ENCODE data around the gene ERBB4. TPM values are rescaled to one million over a fixed set of nuclear protein-coding genes. Genes with fewer than 3 reads are reported as not detected.

ERBB4 gene
- total RNA-seq, 1 donor from 2014 or later = 0.36 TPM

GRCh38 chr2:212034841-212035585, 503.6 kb downstream of the ERBB4 start:
- no peak overlapping the region for H3K4me3 Mint-ChIP-seq (ENCODE audit: unreplicated experiment)
- no peak for TF ChIP-seq CTCF (IDR thresholded peaks at IDR 0.05; ENCODE audit: unreplicated experiment)
- no peaks in the 10 kb centered on the region for H3K4me1 Mint-ChIP-seq (ENCODE audit: unreplicated experiment)
- H3K36me3 Mint-ChIP-seq (ENCODE audit: low read depth, unreplicated experiment) = no peaks in the 10 kb centered on the region
- no peak for DNase-seq (ENCODE audit: low spot score)
- H3K27me3 Mint-ChIP-seq (ENCODE audit: unreplicated experiment) = no peaks in the 10 kb centered on the region
- H3K27ac Mint-ChIP-seq (ENCODE audit: unreplicated experiment) = no peak overlapping the region
- H3K9me3 Mint-ChIP-seq (ENCODE audit: unreplicated experiment) = no peaks in the 10 kb centered on the region

GRCh38 chr2:212033888-212034287, 504.7 kb downstream of the ERBB4 start:
- no peak for TF ChIP-seq CTCF (IDR thresholded peaks at IDR 0.05; ENCODE audit: unreplicated experiment)
- no peak overlapping the region for H3K27ac Mint-ChIP-seq (ENCODE audit: unreplicated experiment)
- H3K4me3 Mint-ChIP-seq (ENCODE audit: unreplicated experiment) = no peak overlapping the region
- DNase-seq (ENCODE audit: low spot score) = no peak
- no peaks in the 10 kb centered on the region for H3K27me3 Mint-ChIP-seq (ENCODE audit: unreplicated experiment)
- H3K9me3 Mint-ChIP-seq (ENCODE audit: unreplicated experiment) = no peaks in the 10 kb centered on the region
- H3K4me1 Mint-ChIP-seq (ENCODE audit: unreplicated experiment) = no peaks in the 10 kb centered on the region
- no peaks in the 10 kb centered on the region for H3K36me3 Mint-ChIP-seq (ENCODE audit: low read depth, unreplicated experiment)

GRCh38 chr2:212032536-212033219, 505.9 kb downstream of the ERBB4 start:
- H3K4me3 Mint-ChIP-seq (ENCODE audit: unreplicated experiment) = no peak overlapping the region
- H3K4me1 Mint-ChIP-seq (ENCODE audit: unreplicated experiment) = peaks cover 7% of the 10 kb centered on the region
- H3K36me3 Mint-ChIP-seq (ENCODE audit: low read depth, unreplicated experiment) = no peaks in the 10 kb centered on the region
- no peak for TF ChIP-seq CTCF (IDR thresholded peaks at IDR 0.05; ENCODE audit: unreplicated experiment)
- H3K9me3 Mint-ChIP-seq (ENCODE audit: unreplicated experiment) = no peaks in the 10 kb centered on the region
- no peak overlapping the region for H3K27ac Mint-ChIP-seq (ENCODE audit: unreplicated experiment)
- DNase-seq (ENCODE audit: low spot score) = no peak
- no peaks in the 10 kb centered on the region for H3K27me3 Mint-ChIP-seq (ENCODE audit: unreplicated experiment)

- H3K27me3 Mint-ChIP-seq (ENCODE audit: unreplicated experiment) = no peaks in the 10 kb centered on the region
- no peak overlapping the region for H3K4me3 Mint-ChIP-seq (ENCODE audit: unreplicated experiment)
- H3K36me3 Mint-ChIP-seq (ENCODE audit: low read depth, unreplicated experiment) = no peaks in the 10 kb centered on the region
- TF ChIP-seq CTCF (IDR thresholded peaks at IDR 0.05; ENCODE audit: unreplicated experiment) = no peak
- peaks cover 7% of the 10 kb centered on the region for H3K4me1 Mint-ChIP-seq (ENCODE audit: unreplicated experiment)
- H3K9me3 Mint-ChIP-seq (ENCODE audit: unreplicated experiment) = no peaks in the 10 kb centered on the region
- DNase-seq (ENCODE audit: low spot score) = no peak
- H3K27ac Mint-ChIP-seq (ENCODE audit: unreplicated experiment) = no peak overlapping the region
Measured at GRCh38 chr2:212032032-212032431, 506.6 kb downstream of the ERBB4 start.

- H3K4me3 Mint-ChIP-seq (ENCODE audit: unreplicated experiment) = no peak overlapping the region
- no peak overlapping the region for H3K27ac Mint-ChIP-seq (ENCODE audit: unreplicated experiment)
- peaks cover 7% of the 10 kb centered on the region for H3K4me1 Mint-ChIP-seq (ENCODE audit: unreplicated experiment)
- no peak for DNase-seq (ENCODE audit: low spot score)
- no peaks in the 10 kb centered on the region for H3K36me3 Mint-ChIP-seq (ENCODE audit: low read depth, unreplicated experiment)
- H3K27me3 Mint-ChIP-seq (ENCODE audit: unreplicated experiment) = no peaks in the 10 kb centered on the region
- no peak for TF ChIP-seq CTCF (IDR thresholded peaks at IDR 0.05; ENCODE audit: unreplicated experiment)
- no peaks in the 10 kb centered on the region for H3K9me3 Mint-ChIP-seq (ENCODE audit: unreplicated experiment)
Measured at GRCh38 chr2:212030709-212031108, 507.9 kb downstream of the ERBB4 start.
